ENCODE data around the gene SHCBP1L.

DNA sequence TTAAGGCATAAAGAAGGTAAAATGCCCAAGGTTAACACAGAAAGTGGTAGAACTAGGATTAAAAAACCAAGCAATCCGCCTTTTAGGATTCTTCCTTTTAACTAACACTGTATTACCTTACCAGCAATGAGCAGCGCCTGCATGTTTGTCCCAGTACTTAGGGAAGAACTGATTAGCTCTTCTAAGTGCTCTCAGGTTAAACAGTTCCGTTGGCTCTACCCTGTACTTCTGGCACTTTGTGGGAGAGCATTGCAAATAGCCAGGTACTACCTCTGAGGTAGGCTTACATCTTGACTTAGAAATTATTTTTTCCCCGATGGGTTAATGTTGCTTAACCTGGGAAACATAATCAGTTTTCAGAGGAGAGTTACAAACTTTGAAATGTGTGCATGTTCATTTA is 92.3 kb downstream of the SHCBP1L start:
- TF ChIP-seq, protein P1, sequence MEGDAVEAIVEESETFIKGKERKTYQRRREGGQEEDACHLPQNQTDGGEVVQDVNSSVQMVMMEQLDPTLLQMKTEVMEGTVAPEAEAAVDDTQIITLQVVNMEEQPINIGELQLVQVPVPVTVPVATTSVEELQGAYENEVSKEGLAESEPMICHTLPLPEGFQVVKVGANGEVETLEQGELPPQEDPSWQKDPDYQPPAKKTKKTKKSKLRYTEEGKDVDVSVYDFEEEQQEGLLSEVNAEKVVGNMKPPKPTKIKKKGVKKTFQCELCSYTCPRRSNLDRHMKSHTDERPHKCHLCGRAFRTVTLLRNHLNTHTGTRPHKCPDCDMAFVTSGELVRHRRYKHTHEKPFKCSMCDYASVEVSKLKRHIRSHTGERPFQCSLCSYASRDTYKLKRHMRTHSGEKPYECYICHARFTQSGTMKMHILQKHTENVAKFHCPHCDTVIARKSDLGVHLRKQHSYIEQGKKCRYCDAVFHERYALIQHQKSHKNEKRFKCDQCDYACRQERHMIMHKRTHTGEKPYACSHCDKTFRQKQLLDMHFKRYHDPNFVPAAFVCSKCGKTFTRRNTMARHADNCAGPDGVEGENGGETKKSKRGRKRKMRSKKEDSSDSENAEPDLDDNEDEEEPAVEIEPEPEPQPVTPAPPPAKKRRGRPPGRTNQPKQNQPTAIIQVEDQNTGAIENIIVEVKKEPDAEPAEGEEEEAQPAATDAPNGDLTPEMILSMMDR (IDR thresholded peaks at IDR 0.05; ENCODE audit: low read depth, low read length) = no peak
- TF ChIP-seq POLR2A (IDR thresholded peaks at IDR 0.05; ENCODE audit: extremely low read depth, insufficient read length) (no peak), MYC (IDR thresholded peaks at IDR 0.05; ENCODE audit: low read depth, low read length) (no peak)

Data from NB4 (cell line).